ENCODE data around the gene CD38. TPM values are rescaled to one million over a fixed set of nuclear protein-coding genes. Genes with fewer than 3 reads are reported as not detected.

The CD38 gene
- total and polyA plus RNA-seq, 4 donors = 3.2 to 9.4 (median 5.3) TPM

- H3K9ac ChIP-seq (ENCODE audit: low read depth in 1 of 2, low read length in 2 of 2) = no peak overlapping the region
- no peaks in the 10 kb centered on the region for H3K36me3 ChIP-seq (ENCODE audit: control insufficient read depth in 4 of 4, insufficient read depth in 3 of 4, low read depth in 1 of 4, low read length in 3 of 4)
- no peaks in the 10 kb centered on the region for H3K4me1 ChIP-seq (ENCODE audit: control insufficient read depth in 4 of 4, insufficient read depth in 4 of 4, low read length in 3 of 4)
- TF ChIP-seq TAF1 (conservative IDR thresholded peaks at IDR 0.05) (no peak), FOXA1 (IDR thresholded peaks at IDR 0.05) (no peak), HNF4G (IDR thresholded peaks at IDR 0.05) (no peak), SP1 (IDR thresholded peaks at IDR 0.05) (no peak), ZBTB33 (IDR thresholded peaks at IDR 0.05) (no peak), ATF3 (IDR thresholded peaks at IDR 0.05) (no peak), EGR1 (IDR thresholded peaks at IDR 0.05; ENCODE audit: low read depth in 2 of 2) (no peak), RAD21 (IDR thresholded peaks at IDR 0.05) (no peak), YY1 (IDR thresholded peaks at IDR 0.05) (no peak), FOXA2 (IDR thresholded peaks at IDR 0.05) (no peak), MAX (IDR thresholded peaks at IDR 0.05) (no peak), GABPA (IDR thresholded peaks at IDR 0.05 in 1 of 2, conservative IDR thresholded peaks at IDR 0.05 in 1 of 2) (no peak), RXRA (IDR thresholded peaks at IDR 0.05) (no peak), NR2F2 (IDR thresholded peaks at IDR 0.05) (no peak), JUND (IDR thresholded peaks at IDR 0.05) (no peak), HNF4A (conservative IDR thresholded peaks at IDR 0.05) (no peak)
- TF ChIP-seq, protein P1, sequence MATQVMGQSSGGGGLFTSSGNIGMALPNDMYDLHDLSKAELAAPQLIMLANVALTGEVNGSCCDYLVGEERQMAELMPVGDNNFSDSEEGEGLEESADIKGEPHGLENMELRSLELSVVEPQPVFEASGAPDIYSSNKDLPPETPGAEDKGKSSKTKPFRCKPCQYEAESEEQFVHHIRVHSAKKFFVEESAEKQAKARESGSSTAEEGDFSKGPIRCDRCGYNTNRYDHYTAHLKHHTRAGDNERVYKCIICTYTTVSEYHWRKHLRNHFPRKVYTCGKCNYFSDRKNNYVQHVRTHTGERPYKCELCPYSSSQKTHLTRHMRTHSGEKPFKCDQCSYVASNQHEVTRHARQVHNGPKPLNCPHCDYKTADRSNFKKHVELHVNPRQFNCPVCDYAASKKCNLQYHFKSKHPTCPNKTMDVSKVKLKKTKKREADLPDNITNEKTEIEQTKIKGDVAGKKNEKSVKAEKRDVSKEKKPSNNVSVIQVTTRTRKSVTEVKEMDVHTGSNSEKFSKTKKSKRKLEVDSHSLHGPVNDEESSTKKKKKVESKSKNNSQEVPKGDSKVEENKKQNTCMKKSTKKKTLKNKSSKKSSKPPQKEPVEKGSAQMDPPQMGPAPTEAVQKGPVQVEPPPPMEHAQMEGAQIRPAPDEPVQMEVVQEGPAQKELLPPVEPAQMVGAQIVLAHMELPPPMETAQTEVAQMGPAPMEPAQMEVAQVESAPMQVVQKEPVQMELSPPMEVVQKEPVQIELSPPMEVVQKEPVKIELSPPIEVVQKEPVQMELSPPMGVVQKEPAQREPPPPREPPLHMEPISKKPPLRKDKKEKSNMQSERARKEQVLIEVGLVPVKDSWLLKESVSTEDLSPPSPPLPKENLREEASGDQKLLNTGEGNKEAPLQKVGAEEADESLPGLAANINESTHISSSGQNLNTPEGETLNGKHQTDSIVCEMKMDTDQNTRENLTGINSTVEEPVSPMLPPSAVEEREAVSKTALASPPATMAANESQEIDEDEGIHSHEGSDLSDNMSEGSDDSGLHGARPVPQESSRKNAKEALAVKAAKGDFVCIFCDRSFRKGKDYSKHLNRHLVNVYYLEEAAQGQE (IDR thresholded peaks at IDR 0.05) = no peak
- TF ChIP-seq, protein P2, sequence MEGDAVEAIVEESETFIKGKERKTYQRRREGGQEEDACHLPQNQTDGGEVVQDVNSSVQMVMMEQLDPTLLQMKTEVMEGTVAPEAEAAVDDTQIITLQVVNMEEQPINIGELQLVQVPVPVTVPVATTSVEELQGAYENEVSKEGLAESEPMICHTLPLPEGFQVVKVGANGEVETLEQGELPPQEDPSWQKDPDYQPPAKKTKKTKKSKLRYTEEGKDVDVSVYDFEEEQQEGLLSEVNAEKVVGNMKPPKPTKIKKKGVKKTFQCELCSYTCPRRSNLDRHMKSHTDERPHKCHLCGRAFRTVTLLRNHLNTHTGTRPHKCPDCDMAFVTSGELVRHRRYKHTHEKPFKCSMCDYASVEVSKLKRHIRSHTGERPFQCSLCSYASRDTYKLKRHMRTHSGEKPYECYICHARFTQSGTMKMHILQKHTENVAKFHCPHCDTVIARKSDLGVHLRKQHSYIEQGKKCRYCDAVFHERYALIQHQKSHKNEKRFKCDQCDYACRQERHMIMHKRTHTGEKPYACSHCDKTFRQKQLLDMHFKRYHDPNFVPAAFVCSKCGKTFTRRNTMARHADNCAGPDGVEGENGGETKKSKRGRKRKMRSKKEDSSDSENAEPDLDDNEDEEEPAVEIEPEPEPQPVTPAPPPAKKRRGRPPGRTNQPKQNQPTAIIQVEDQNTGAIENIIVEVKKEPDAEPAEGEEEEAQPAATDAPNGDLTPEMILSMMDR (IDR thresholded peaks at IDR 0.05; ENCODE audit: low read depth, low read length, missing input control) = no peak
- H3K27ac ChIP-seq (ENCODE audit: low read depth in 1 of 2, low read length in 2 of 2) = no peak overlapping the region
- H3K27me3 ChIP-seq (ENCODE audit: control insufficient read depth in 4 of 4, insufficient read depth in 4 of 4, low read length in 3 of 4) = no peaks in the 10 kb centered on the region
- H3K4me3 ChIP-seq (ENCODE audit: low read depth in 1 of 3, low read length in 3 of 3) = no peak overlapping the region
- 78% methylated on average over 1 of the region's 1 CpG for WGBS
- H3K9me3 ChIP-seq (ENCODE audit: control insufficient read depth in 4 of 4, low read length in 3 of 4) = no peaks in the 10 kb centered on the region
- DNase-seq (ENCODE audit: low spot score) = no peak
Observed at GRCh38 chr4:15894393-15894792, 116.3 kb downstream of the CD38 start.
